ENCODE results near the gene EXOC3L1. TPM values are rescaled to one million over a fixed set of nuclear protein-coding genes. Genes with fewer than 3 reads are reported as not detected.
A peak's percentile ranks its signal among the peaks of the same experiment; 100 is the strongest.

EXOC3L1 gene
- total and polyA plus RNA-seq, 2 of the 4 experiments (the other 2 are of a cell fraction), result not detected

GRCh38 chr16:67150047-67150832, 39.7 kb downstream of the EXOC3L1 start:
- in situ Hi-C loops (cut with MboI; ENCODE audit: low sequenced_read_pairs), result no loop called here
- Histone ChIP-seq H3K56ac (ENCODE audit: extremely low read depth, insufficient read depth, low read length) (peak overlapping the region; percentile 88; the same call in 1 of the 2 replicates), H4K91ac (ENCODE audit: insufficient read depth, low read depth, low read length) (peak overlapping the region; percentile 71), H4K8ac (ENCODE audit: low read depth in 2 of 2, low read length in 2 of 2) (peak overlapping the region; percentile 72 to 97), H2AFZ (replicated peaks; ENCODE audit: low read length, poor library complexity) (peak overlapping the region; percentile 99), H2AK5ac (ENCODE audit: low read depth, low read length) (peak overlapping the region; percentile 65; the same call in 1 of the 2 replicates), H3K9ac (ENCODE audit: low read depth, low read length) (peak overlapping the region; percentile 64), H2BK15ac (ENCODE audit: low read depth, low read length) (no peak overlapping the region; the same call in 2 of the 3 replicates), H2BK5ac (ENCODE audit: low read depth, low read length, poor library complexity, severe bottlenecking) (peak overlapping the region; percentile 87), H3K9me3 (ENCODE audit: control insufficient read depth, insufficient read depth, low read length) (no peaks in the 10 kb centered on the region), H3K23ac (ENCODE audit: low read depth, low read length) (0 out of 2 replicates have a peak overlapping the region, but pooled peaks have one; percentile 54), H4K5ac (ENCODE audit: low read depth, low read length) (peak overlapping the region; percentile 59), H3K27ac (ENCODE audit: insufficient read depth, low read length) (peak overlapping the region; percentile 92), H3K4ac (ENCODE audit: low read depth, low read length) (peak overlapping the region; percentile 87), H2AK9ac (replicated peaks; ENCODE audit: low read depth, low read length, poor library complexity) (peak overlapping the region; percentile 95), H3K79me1 (ENCODE audit: low read depth in 1 of 2, low read length in 2 of 2) (peaks cover 0 to 30% of the 10 kb centered on the region in 2 experiments; a peak in 2 of 4 replicates), H3K14ac (replicated peaks; ENCODE audit: low read depth, low read length) (peak overlapping the region; percentile 84), H3K4me1 (ENCODE audit: control insufficient read depth, insufficient read depth, low read length) (peaks cover 6% of the 10 kb centered on the region; the same call in 1 of the 2 replicates), H2BK20ac (ENCODE audit: low read depth, low read length) (no peak overlapping the region), H3K18ac (ENCODE audit: low read depth, low read length) (peak overlapping the region; percentile 66; the same call in 1 of the 2 replicates), H4K20me1 (ENCODE audit: insufficient read depth, low read length) (peaks cover 13% of the 10 kb centered on the region), H3K36me3 (ENCODE audit: control insufficient read depth, insufficient read depth, low read length) (peaks cover 38% of the 10 kb centered on the region), H3K27me3 (ENCODE audit: control insufficient read depth, insufficient read depth, low read length) (no peaks in the 10 kb centered on the region), H3K9me1 (ENCODE audit: insufficient read depth, low read length) (peaks cover 4% of the 10 kb centered on the region; the same call in 1 of the 2 replicates), H2BK120ac (ENCODE audit: low read depth, low read length) (peak overlapping the region; percentile 82; the same call in 1 of the 2 replicates), H3K4me3 (ENCODE audit: insufficient read depth, low read depth, low read length) (peak overlapping the region; percentile 76), H3K4me2 (ENCODE audit: low read depth, low read length) (peak overlapping the region; percentile 84)
- ATAC-seq (ENCODE audit: low read depth) (peak; percentile 61), DNase-seq (peak; percentile 55)
- WGBS, 2 experiments (ENCODE audit: extremely low coverage in 2 of 2, insufficient read length in 1 of 2), result 26% methylated on average over 27 of the region's 94 CpGs; no CpG with 5 or more reads in 1 of the 2 experiments
- no peak for TF ChIP-seq ELK1 (IDR thresholded peaks at IDR 0.05; ENCODE audit: borderline replicate concordance, low read depth, low read length)
- peak; percentile 42; the same call in 1 of the 2 replicates for TF ChIP-seq MAZ (IDR thresholded peaks at IDR 0.05; ENCODE audit: borderline replicate concordance, low read depth, low read length)
- dilution Hi-C loops (cut with HindIII; ENCODE audit: low sequenced_read_pairs, unreplicated experiment), result no loop called here
- ChIA-PET POLR2A (ENCODE audit: unreplicated experiment) (no interaction called here), CTCF (interaction anchor here (0.7 to 1.0 kb wide), 4 partner anchors 10 to 46 kb away, joined by 3 to 4 read pairs (median 3); no protein-coding TSS in a partner anchor)
- intact Hi-C loops (cut with micrococcal nuclease), result loop anchor here (2.0 to 10.0 kb wide), 2 partner anchors 131 to 255 kb away; no protein-coding TSS in a partner anchor
- no TSS peak for BruUV-seq (replicated peaks)
